Melanocyte of skin (primary cell): ENCODE data around the gene OR13D1. TPM values are rescaled to one million over a fixed set of nuclear protein-coding genes. Genes with fewer than 3 reads are reported as not detected.

Experiments used
- total RNA-seq, 2 donors: library from RNA; depleted of rRNA; stranded (reverse); fragments of >200 nt; gene quantifications; 2 replicates each; pipeline ENCODE4 v1.2.3, GENCODE V29; 2012

The OR13D1 gene, protein sequence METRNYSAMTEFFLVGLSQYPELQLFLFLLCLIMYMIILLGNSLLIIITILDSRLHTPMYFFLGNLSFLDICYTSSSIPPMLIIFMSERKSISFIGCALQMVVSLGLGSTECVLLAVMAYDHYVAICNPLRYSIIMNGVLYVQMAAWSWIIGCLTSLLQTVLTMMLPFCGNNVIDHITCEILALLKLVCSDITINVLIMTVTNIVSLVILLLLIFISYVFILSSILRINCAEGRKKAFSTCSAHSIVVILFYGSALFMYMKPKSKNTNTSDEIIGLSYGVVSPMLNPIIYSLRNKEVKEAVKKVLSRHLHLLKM
- not detected for total RNA-seq

DNA sequence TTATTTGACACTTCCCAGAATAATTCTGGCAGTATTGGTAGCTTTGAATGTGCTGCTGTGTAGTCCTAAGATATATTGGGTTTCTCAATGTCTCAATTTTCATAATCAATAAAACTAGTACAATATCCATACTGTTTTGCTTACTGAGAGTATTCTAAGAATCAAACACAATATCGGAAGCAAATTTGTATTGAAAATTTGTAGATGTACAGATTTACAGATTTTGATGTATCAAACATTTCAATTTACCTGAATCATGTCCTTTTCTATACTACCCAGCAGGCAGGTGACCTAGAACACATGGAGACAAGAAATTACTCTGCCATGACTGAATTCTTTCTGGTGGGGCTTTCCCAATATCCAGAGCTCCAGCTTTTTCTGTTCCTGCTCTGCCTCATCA lies at the start of gene OR13D1:
Gene OR13D1, plus strand, starts transcription at position 301 of the 400 bp plus-strand sequence. Its CDS starts 0 bp downstream, at position 301.

Other genes with a start within 250 kb of the OR13D1 start
- not detected for gene OR13F1, start 190.3 kb upstream of the OR13D1 start, total RNA-seq
- gene OR13C4, start 167.3 kb upstream of the OR13D1 start, total RNA-seq, result not detected
- gene OR13C3, start 157.7 kb upstream of the OR13D1 start, total RNA-seq, result not detected
- not detected for gene OR13C8, start 125.3 kb upstream of the OR13D1 start, total RNA-seq
- gene OR13C5, start 95.1 kb upstream of the OR13D1 start, total RNA-seq, result not detected
- gene OR13C2, start 88.9 kb upstream of the OR13D1 start, total RNA-seq, result not detected
- not detected for gene OR13C9, start 76.3 kb upstream of the OR13D1 start, total RNA-seq
- 10 to 100 TPM; 26.2 to 31.0 TPM for gene NIPSNAP3A, start 53.2 kb downstream of the OR13D1 start, total RNA-seq
- 1 to 10 TPM in 1 of 2 donors, under 1 TPM in 1; 0.67 to 1.0 TPM for gene NIPSNAP3B, start 69.6 kb downstream of the OR13D1 start, total RNA-seq
- 10 to 100 TPM; 25.1 to 50.3 TPM for gene ABCA1, start 233.6 kb downstream of the OR13D1 start, total RNA-seq